ENCODE results near the gene KCNH8.

DNA sequence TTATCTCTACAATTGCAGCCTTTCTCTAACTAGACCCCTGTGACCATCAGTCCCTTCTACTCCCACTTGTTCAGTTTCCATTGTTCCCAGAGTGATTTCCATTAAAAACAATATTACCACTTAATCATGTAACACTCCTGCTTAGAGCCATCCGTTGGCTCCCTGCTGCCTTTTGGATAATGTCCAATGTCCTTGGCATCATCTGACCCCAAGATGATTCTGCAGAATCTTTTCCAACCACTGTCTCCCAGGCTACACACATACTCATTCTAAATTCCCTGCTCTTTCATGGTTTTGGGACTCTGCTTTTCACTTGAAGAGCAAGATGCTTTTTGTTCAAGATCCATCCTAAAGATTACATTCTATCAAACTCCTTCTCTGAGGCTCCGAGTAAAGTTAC lies 7.1 kb downstream of the KCNH8 start:
- TF ChIP-seq ZNF24 (IDR thresholded peaks at IDR 0.05) (no peak), IRF3 (IDR thresholded peaks at IDR 0.05) (no peak), BHLHE40 (IDR thresholded peaks at IDR 0.05; ENCODE audit: borderline replicate concordance in 1 of 2, low read depth in 2 of 2, low read length in 1 of 2) (no peak), EP300 (IDR thresholded peaks at IDR 0.05; ENCODE audit: borderline replicate concordance in 1 of 2, control insufficient read depth in 1 of 2, low read depth in 2 of 2, low read length in 2 of 2) (no peak), TCF7 (IDR thresholded peaks at IDR 0.05; ENCODE audit: borderline replicate concordance) (no peak), SPI1 (IDR thresholded peaks at IDR 0.05; ENCODE audit: borderline replicate concordance, insufficient read depth, low read depth, low read length) (no peak), CHD2 (IDR thresholded peaks at IDR 0.05; ENCODE audit: borderline replicate concordance, low read depth, low read length) (no peak), ELK1 (IDR thresholded peaks at IDR 0.05; ENCODE audit: low read depth, low read length) (no peak), EZH2 (IDR thresholded peaks at IDR 0.05; ENCODE audit: borderline replicate concordance, control insufficient read depth, low read depth, low read length) (no peak), POLR2AphosphoS5 (IDR thresholded peaks at IDR 0.05; ENCODE audit: low read length) (no peak)
- TF ChIP-seq, protein P1, sequence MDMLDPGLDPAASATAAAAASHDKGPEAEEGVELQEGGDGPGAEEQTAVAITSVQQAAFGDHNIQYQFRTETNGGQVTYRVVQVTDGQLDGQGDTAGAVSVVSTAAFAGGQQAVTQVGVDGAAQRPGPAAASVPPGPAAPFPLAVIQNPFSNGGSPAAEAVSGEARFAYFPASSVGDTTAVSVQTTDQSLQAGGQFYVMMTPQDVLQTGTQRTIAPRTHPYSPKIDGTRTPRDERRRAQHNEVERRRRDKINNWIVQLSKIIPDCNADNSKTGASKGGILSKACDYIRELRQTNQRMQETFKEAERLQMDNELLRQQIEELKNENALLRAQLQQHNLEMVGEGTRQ (IDR thresholded peaks at IDR 0.05; ENCODE audit: borderline replicate concordance, low read depth, low read length) = no peak
